Ovary (tissue), 10 donors: Measurements from ENCODE around the gene SLC25A42. TPM values are rescaled to one million over a fixed set of nuclear protein-coding genes. Genes with fewer than 3 reads are reported as not detected.
A peak's percentile ranks its signal among the peaks of the same experiment; 100 is the strongest.
"Not testable (repeated sequence)": the region's sequence is repeated elsewhere in the genome, so short reads cannot be mapped to it uniquely, and the experiment has no call there.

Experiments used
- DNase-seq, 5 donors: peaks; one replicate each; pipeline ENCODE4 v3.0.0-alpha.2; 2019 to 2020
- H3K27ac ChIP-seq, 2 donors: fragments of 200-600 bp; one replicate each; pipeline versions ENCODE4 v1.5.1 to v1.8.0; 2019 to 2022
- H3K27me3 ChIP-seq: fragments of 200-600 bp; one replicate; pipeline ENCODE4 v1.8.0; 2022
- H3K36me3 ChIP-seq: fragments of 200-600 bp; sonication (generic); one replicate; pipeline ENCODE4 v1.5.1; 2019
- H3K4me1 ChIP-seq: one replicate; pipeline ENCODE4 v1.8.1; 2013; ENCODE audit warnings: mild to moderate bottlenecking, moderate library complexity; ENCODE audit not compliant: insufficient read depth
- H3K4me3 ChIP-seq: fragments of 200-600 bp; sonication (generic); one replicate; pipeline ENCODE4 v1.5.1; 2017
- H3K9me3 ChIP-seq, 2 donors: fragments of 200-600 bp in 1 of 2; sonication (generic) in 1 of 2; one replicate each; pipeline versions ENCODE4 v1.5.1 to v1.8.1; 2013 to 2019; ENCODE audit warnings: mild to moderate bottlenecking in 1 of 2, moderate library complexity in 1 of 2
- CTCF ChIP-seq, 3 donors: fragments of 450-650 bp in 2 of 3; fragments of 200-600 bp in 1 of 3; IDR thresholded peaks; one replicate each; pipeline versions ENCODE4 v1.5.1 to v1.8.0; 2016 to 2022; ENCODE audit warnings: antibody characterized with exemption in 3 of 3, mild to moderate bottlenecking in 1 of 3
- EP300 ChIP-seq: sonication (generic); formaldehyde crosslinking; IDR thresholded peaks from one replicate; pipeline ENCODE4 v1.6.1; 2017; ENCODE audit warnings: antibody characterized with exemption
- POLR2A ChIP-seq: fragments of 450-650 bp; IDR thresholded peaks from one replicate; pipeline ENCODE4 v1.6.1; 2017; ENCODE audit warnings: antibody characterized with exemption, mild to moderate bottlenecking, moderate library complexity
- WGBS, 3 donors: extraction: QIAGEN DNeasy Blood & Tissue Kit in 1 of 3; methylation state at CpG; one replicate each; pipeline versions ENCODE4 v1.1.5 to v1.1.7; 2013 to 2017; 5-methylcytosine and 5-hydroxymethylcytosine counted together
- intact Hi-C, 4 donors: fragments of 100-400 bp; cut with DNase I; formaldehyde crosslinking; loops; one replicate each; pipeline versions ENCODE4 v1.11.0 to v1.15.1; 2022 to 2023
- long read RNA-seq, 3 donors: library from polyadenylated mRNA in 2 of 3; unstranded in 2 of 3; transcript quantifications; one replicate each; pipeline ENCODE4 v2.0.0 and lab custom pipeline, GENCODE V29; 2021 to 2026
- polyA plus RNA-seq, 2 donors: library from polyadenylated mRNA; stranded (reverse); fragments of 200-250 nt in 1 of 2; fragments of 350-450 nt in 1 of 2; fragmentation: Illumina TruSeq in 1 of 2; extraction: RNeasy Lipid Tissue Mini Kit (QIAGEN cat#74804) in 1 of 2; gene quantifications; one replicate each; pipeline ENCODE4 v1.2.3, GENCODE V29; 2013 to 2014
- total RNA-seq, 7 donors: library from RNA; depleted of rRNA in 2 of 7; stranded (reverse); fragments of >200 nt in 2 of 7; fragmentation: NEBNext Ultra II Directional in 3 of 7; extraction: Animal tissue kit (Norgen Biotek cat#: 25700) in 3 of 7; gene quantifications; one replicate each; pipeline versions ENCODE4 v1.1.0 to v1.2.4, GENCODE V29; 2016 to 2023
- donor health status: DM: no; HTN: no; CAD: no; lungs with moderate emphysema.
- donor health status: DM: no; HTN: no; CAD: no.
- donor health status: Bipolar disorder and iron deficiency.
- donor health status: DM: yes; HTN: yes; CAD: no.
- donor health status: DM: no; HTN: no; CAD: no.
- donor health status: DM: yes; HTN: yes; CAD: no.

The SLC25A42 gene, protein sequence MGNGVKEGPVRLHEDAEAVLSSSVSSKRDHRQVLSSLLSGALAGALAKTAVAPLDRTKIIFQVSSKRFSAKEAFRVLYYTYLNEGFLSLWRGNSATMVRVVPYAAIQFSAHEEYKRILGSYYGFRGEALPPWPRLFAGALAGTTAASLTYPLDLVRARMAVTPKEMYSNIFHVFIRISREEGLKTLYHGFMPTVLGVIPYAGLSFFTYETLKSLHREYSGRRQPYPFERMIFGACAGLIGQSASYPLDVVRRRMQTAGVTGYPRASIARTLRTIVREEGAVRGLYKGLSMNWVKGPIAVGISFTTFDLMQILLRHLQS
- 10 to 100 TPM in 6 of 7 donors, 1 to 10 TPM in 1; 9.5 to 34.3 (median 23.2) TPM for total RNA-seq
- 10 to 100 TPM in 1 of 2 donors, 1 to 10 TPM in 1; 6.5 to 18.8 TPM for polyA plus RNA-seq
- long read RNA-seq, donor 1, transcript SLC25A42-203 (3 exons, 753 nt): major isoform, 47 of 137 reads
- long read RNA-seq, donor 1, partial matches to known transcripts: 11 of 137 reads
- long read RNA-seq, donor 1, other reads (novel, unspliced or antisense): 79 of 137 reads
- long read RNA-seq, donor 2, partial matches to known transcripts: 8 of 23 reads
- long read RNA-seq, donor 2, other reads (novel, unspliced or antisense): 14 of 23 reads
- long read RNA-seq, donor 3, transcript SLC25A42-203 (3 exons, 753 nt): minor isoform, 15 of 72 reads
- long read RNA-seq, donor 3, transcript SLC25A42-201 (8 exons, 3,120 nt): major isoform, 29 of 72 reads
- long read RNA-seq, donor 3, partial matches to known transcripts: 8 of 72 reads
- long read RNA-seq, donor 3, other reads (novel, unspliced or antisense): 19 of 72 reads

DNA sequence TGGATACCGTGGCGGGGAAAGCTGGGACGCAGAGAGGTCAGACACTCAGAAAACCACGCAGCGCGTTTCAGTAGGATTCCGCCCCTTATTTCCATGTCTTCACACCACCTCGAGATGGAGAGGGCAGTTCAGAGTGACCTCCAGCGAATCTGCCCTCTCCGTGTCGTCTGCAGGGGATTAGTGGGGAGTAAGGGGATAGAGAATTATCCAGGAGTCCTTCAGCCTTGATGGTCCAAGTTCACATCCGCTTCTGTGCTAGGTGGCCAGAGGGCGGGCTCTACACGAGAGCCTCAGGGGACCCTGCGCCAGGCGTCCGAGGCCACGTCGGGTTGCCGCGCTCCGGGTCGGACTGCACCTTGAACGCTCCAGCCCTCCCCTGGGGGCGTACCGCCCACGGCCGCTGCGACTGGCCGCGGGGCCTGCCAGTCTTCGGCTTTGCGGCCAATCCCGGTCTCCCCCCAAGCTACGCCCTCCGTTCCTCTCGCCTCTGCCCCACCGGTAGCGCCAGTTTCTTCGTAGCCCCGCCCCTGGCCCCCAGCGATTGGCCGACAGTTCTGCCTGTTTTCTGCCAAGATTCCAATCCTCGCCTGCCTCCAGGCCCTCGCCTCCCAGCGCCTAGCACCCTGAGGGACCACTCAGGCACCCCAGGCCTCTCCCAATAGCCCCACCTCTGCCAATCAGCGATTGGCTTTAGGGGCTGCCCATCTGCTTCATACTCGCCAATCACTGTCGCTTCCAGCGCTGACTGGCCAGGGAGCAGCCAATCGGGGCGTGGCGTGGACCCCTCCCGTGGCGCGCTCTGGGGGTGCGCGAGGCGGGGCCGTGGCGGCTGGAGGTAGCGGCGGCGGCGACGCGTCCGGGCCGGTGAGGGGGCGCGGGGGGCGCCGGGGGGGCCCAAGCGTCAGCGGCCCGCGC, at the start of gene SLC25A42:
Gene SLC25A42 (plus strand): TSS at position 812 of the 915 bp plus-strand sequence. CDS start 32,131 bp downstream, outside the sequence.
- WGBS, 3 donors: 2 to 4% (median 2%) methylated on average over 50 to 77 of the region's 77 CpGs
- DNase-seq: peak; percentile 99 to 100 (median 100)
- H3K27ac ChIP-seq: peak within 1 kb of the TSS; percentile 33 to 72
- H3K4me3 ChIP-seq: peak within 1 kb of the TSS; percentile 83
- H3K9me3 ChIP-seq: no peaks in the 10 kb centered on the region
- TF ChIP-seq EP300 (no peak), POLR2A (no peak), CTCF (IDR thresholded peaks at IDR 0.05) (no peak)
- H3K36me3 ChIP-seq: no peaks in the 10 kb centered on the region
- H3K4me1 ChIP-seq: peaks cover 3% of the 10 kb centered on the region
- no peaks in the 10 kb centered on the region for H3K27me3 ChIP-seq
- intact Hi-C loops: loop anchor here in 1 of 4 donors (5.0 kb wide), 1 partner anchor 74 kb away; the partner anchor contains the start of gene TMEM161A

- Histone ChIP-seq H3K27me3 (no peaks in the 10 kb centered on the region), H3K4me1 (no peaks in the 10 kb centered on the region), H3K27ac (no peak overlapping the region), H3K4me3 (no peak overlapping the region), H3K36me3 (no peaks in the 10 kb centered on the region), H3K9me3 (no peaks in the 10 kb centered on the region)
- 46 to 50% (median 49%) methylated on average over 3 of the region's 3 CpGs for WGBS, 3 donors
- TF ChIP-seq POLR2A (no peak), EP300 (no peak), CTCF (IDR thresholded peaks at IDR 0.05) (no peak)
- intact Hi-C loops: no loop called here
- no peak for DNase-seq
Measured at GRCh38 chr19:19021115-19021514, 42.7 kb upstream of the SLC25A42 start.

- DNase-seq: no peak
- WGBS, 3 donors: 63 to 71% (median 68%) methylated on average over 4 of the region's 4 CpGs
- TF ChIP-seq CTCF (IDR thresholded peaks at IDR 0.05) (no peak), POLR2A (no peak), EP300 (no peak)
- intact Hi-C loops: no loop called here
- Histone ChIP-seq H3K9me3 (no peaks in the 10 kb centered on the region), H3K36me3 (no peaks in the 10 kb centered on the region), H3K4me3 (no peak overlapping the region), H3K27ac (no peak overlapping the region), H3K27me3 (no peaks in the 10 kb centered on the region), H3K4me1 (no peaks in the 10 kb centered on the region)
Measured at GRCh38 chr19:19022380-19022961, 41.3 kb upstream of the SLC25A42 start.

DNA sequence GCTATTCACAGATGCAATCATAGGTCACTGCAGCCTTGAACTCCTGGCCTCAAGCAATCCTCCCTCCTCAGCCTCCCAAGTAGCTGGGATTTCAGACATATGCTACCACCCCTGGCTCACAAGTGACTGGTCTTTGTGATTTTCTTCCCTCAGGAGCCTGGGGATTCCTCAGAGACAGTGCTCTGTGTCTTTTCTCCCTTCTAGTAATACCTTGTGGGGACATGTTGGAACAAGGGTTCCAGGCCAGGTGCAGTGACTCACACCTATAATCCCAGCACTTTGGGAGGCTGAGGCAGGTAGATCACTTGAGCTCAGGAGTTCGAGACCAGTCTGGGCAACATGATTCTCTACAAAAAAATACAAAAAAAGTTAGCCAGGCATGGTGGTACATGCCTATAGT, 40.4 kb upstream of the SLC25A42 start:
- H3K4me1 ChIP-seq, H3K36me3 ChIP-seq, H3K9me3 ChIP-seq, intact Hi-C loops, H3K27ac ChIP-seq, H3K27me3 ChIP-seq, H3K4me3 ChIP-seq, DNase-seq: not testable (repeated sequence)
- WGBS, 3 donors: 91 to 100% (median 93%) methylated on average over 1 of the region's 1 CpG
